Parathyroid adenoma (tissue), 2 donors: ENCODE measurements around the gene TRMT10B.

Experiments
- H2AFZ ChIP-seq: fragments of 300-600 bp; sonication (generic); one replicate; pipeline ENCODE4 v1.7.0; 2017; ENCODE audit warnings: antibody characterized with exemption, mild to moderate bottlenecking
- H3K27ac ChIP-seq: fragments of 300-600 bp; sonication (generic); one replicate; pipeline ENCODE4 v1.7.0; 2017
- H3K27me3 ChIP-seq: fragments of 300-600 bp; sonication (generic); one replicate; pipeline ENCODE4 v1.7.0; 2017; ENCODE audit warnings: low read length; ENCODE audit not compliant: control insufficient read depth, insufficient read depth
- H3K36me3 ChIP-seq: fragments of 300-600 bp; sonication (generic); one replicate; pipeline ENCODE4 v1.7.0; 2017; ENCODE audit warnings: low read length; ENCODE audit not compliant: control insufficient read depth, insufficient read depth
- H3K4me1 ChIP-seq: fragments of 300-600 bp; sonication (generic); one replicate; pipeline ENCODE4 v1.7.0; 2017; ENCODE audit warnings: control low read depth
- H3K4me2 ChIP-seq: fragments of 300-600 bp; sonication (generic); one replicate; pipeline ENCODE4 v1.7.0; 2017; ENCODE audit warnings: low read length
- H3K4me3 ChIP-seq: fragments of 300-600 bp; sonication (generic); one replicate; pipeline ENCODE4 v1.7.0; 2017; ENCODE audit warnings: low read depth, low read length
- H3K79me2 ChIP-seq: fragments of 300-600 bp; sonication (generic); one replicate; pipeline ENCODE4 v1.7.0; 2017; ENCODE audit warnings: control low read depth
- H3K9ac ChIP-seq: fragments of 300-600 bp; sonication (generic); one replicate; pipeline ENCODE4 v1.7.0; 2017; ENCODE audit warnings: mild to moderate bottlenecking
- H3K9me3 ChIP-seq: fragments of 300-600 bp; sonication (generic); one replicate; pipeline ENCODE4 v1.7.0; 2017; ENCODE audit warnings: low read length; ENCODE audit not compliant: control insufficient read depth
- CTCF ChIP-seq: fragments of 300-600 bp; sonication (generic); IDR thresholded peaks from one replicate; pipeline ENCODE4 v1.7.0; 2017; ENCODE audit warnings: antibody characterized with exemption, mild to moderate bottlenecking
- donor health status: primary hyperparathyroidism.

Gene TRMT10B

GRCh38 chr9:37730256-37730655, 23.3 kb upstream of the TRMT10B start:
- no peaks in the 10 kb centered on the region for H3K79me2 ChIP-seq
- H3K4me2 ChIP-seq, result no peak overlapping the region
- no peak overlapping the region for H3K9ac ChIP-seq
- no peak overlapping the region for H2AFZ ChIP-seq
- no peak overlapping the region for H3K27ac ChIP-seq
- TF ChIP-seq CTCF, result no peak
- no peaks in the 10 kb centered on the region for H3K27me3 ChIP-seq
- no peaks in the 10 kb centered on the region for H3K9me3 ChIP-seq
- H3K36me3 ChIP-seq, result no peaks in the 10 kb centered on the region
- H3K4me3 ChIP-seq, result no peak overlapping the region
- no peaks in the 10 kb centered on the region for H3K4me1 ChIP-seq

DNA sequence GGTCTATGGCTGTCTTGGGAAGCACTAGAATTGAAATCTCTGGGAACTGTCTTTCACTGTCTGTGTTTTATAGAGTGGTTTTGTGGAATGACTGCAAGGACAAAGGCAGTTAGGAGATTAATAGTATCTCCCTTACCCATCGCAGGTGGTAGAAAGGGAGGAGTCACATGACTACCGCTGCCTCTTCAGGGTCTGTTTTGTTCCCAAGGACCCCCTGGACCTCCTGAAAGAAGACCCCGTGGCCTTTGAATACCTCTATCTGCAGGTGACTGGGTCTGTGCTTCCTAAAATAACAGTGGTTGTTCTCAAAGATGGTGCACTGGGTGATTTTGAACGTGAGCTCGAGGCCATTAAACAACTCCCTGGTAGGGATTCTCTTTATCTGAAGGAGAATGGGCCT, 22.8 kb upstream of the TRMT10B start:
- H3K79me2 ChIP-seq, result no peaks in the 10 kb centered on the region
- H3K4me3 ChIP-seq, result no peak overlapping the region
- no peak overlapping the region for H2AFZ ChIP-seq
- H3K4me1 ChIP-seq, result no peaks in the 10 kb centered on the region
- no peak overlapping the region for H3K4me2 ChIP-seq
- H3K9me3 ChIP-seq, result no peaks in the 10 kb centered on the region
- no peak overlapping the region for H3K27ac ChIP-seq
- TF ChIP-seq CTCF, result no peak
- H3K27me3 ChIP-seq, result no peaks in the 10 kb centered on the region
- H3K36me3 ChIP-seq, result no peaks in the 10 kb centered on the region
- no peak overlapping the region for H3K9ac ChIP-seq

DNA sequence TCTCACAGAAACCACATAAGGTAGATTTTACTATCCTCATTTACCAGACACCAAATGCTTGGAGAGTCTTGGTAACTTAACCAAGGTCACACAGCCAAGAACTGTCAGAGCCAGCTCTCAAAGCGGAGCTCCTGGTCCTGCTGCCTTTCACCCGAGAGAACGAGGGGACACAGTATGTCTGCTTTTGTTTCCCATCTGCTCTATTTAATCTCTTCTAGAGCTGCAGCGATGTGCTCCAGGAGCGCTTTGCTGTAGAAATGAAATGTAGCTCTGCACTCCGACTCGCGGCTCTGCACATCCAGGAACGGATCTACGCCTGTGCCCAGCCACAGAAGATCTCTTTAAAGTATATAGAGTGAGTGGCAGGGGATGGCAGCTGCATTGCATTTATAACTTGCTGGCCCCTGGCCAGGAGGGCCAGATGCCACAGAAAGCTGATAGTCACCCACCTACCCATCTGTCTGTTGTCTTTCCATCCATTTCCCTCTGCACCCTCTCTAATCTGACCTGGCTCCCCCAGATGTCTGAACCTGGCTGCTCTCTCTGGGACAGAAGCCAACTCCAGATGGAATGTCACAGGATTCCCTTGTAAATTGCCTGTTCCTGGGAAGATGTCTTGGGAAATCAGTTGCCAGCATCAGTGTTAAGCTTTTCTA, 21.4 kb upstream of the TRMT10B start:
- no peak overlapping the region for H3K4me2 ChIP-seq
- no peak overlapping the region for H3K27ac ChIP-seq
- no peaks in the 10 kb centered on the region for H3K27me3 ChIP-seq
- no peak overlapping the region for H3K4me3 ChIP-seq
- no peaks in the 10 kb centered on the region for H3K4me1 ChIP-seq
- no peak overlapping the region for H2AFZ ChIP-seq
- no peaks in the 10 kb centered on the region for H3K36me3 ChIP-seq
- no peak overlapping the region for H3K9ac ChIP-seq
- no peak for TF ChIP-seq CTCF
- H3K79me2 ChIP-seq, result no peaks in the 10 kb centered on the region
- H3K9me3 ChIP-seq, result no peaks in the 10 kb centered on the region

GRCh38 chr9:37732952-37733351, 20.7 kb upstream of the TRMT10B start:
- no peak overlapping the region for H3K4me3 ChIP-seq
- H3K9me3 ChIP-seq, result no peaks in the 10 kb centered on the region
- TF ChIP-seq CTCF, result no peak
- H3K27ac ChIP-seq, result no peak overlapping the region
- no peaks in the 10 kb centered on the region for H3K79me2 ChIP-seq
- no peaks in the 10 kb centered on the region for H3K36me3 ChIP-seq
- H3K4me2 ChIP-seq, result no peak overlapping the region
- H2AFZ ChIP-seq, result no peak overlapping the region
- no peaks in the 10 kb centered on the region for H3K4me1 ChIP-seq
- H3K9ac ChIP-seq, result no peak overlapping the region
- no peaks in the 10 kb centered on the region for H3K27me3 ChIP-seq

DNA sequence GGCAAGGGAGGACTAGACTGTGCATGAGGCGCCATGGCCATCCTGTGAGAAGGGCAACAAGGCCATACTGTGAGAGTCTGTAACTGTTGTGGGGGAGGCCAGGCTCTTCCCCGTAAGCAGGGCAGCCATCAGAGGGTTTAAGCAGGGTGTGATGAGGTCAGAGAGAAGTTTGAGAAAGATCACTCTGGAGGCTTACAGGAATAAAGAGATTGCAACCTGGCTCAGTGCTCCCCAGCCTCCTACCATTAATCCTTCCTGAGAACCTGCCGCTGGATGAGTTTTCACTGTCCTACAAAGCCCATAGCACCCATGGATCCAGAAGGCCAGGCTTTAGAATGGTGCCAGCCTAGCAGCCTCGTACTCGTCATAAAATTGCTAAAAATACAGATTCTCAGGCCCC, 14.4 kb upstream of the TRMT10B start:
- no peaks in the 10 kb centered on the region for H3K27me3 ChIP-seq
- H3K4me2 ChIP-seq, result no peak overlapping the region
- H3K4me1 ChIP-seq, result no peaks in the 10 kb centered on the region
- H2AFZ ChIP-seq, result no peak overlapping the region
- no peak overlapping the region for H3K27ac ChIP-seq
- TF ChIP-seq CTCF, result no peak
- H3K36me3 ChIP-seq, result no peaks in the 10 kb centered on the region
- no peak overlapping the region for H3K9ac ChIP-seq
- no peaks in the 10 kb centered on the region for H3K79me2 ChIP-seq
- no peak overlapping the region for H3K4me3 ChIP-seq
- no peaks in the 10 kb centered on the region for H3K9me3 ChIP-seq
